ENCODE measurements around the gene ZNF580. TPM values are rescaled to one million over a fixed set of nuclear protein-coding genes. Genes with fewer than 3 reads are reported as not detected.

The ZNF580 gene
- total and polyA plus RNA-seq, 12 donors: 8.0 to 101 (median 46.0) TPM

- intact Hi-C loops (cut with DNase I): no loop called here
- H3K9me3 ChIP-seq (replicated peaks in 1 of 3): no peaks in the 10 kb centered on the region
- H3K4me1 ChIP-seq (replicated peaks in 1 of 2): peaks cover 23 to 36% of the 10 kb centered on the region in 2 donors
- peak overlapping the region; percentile 88 to 99 (median 97) for H3K27ac ChIP-seq
- DNase-seq: peak in 2 of 7 donors; percentile 24 to 26
- no peaks in the 10 kb centered on the region for H3K27me3 ChIP-seq
- WGBS, 4 donors: 3 to 6% (median 3%) methylated on average over 9 of the region's 9 CpGs
- no peak for TF ChIP-seq POLR2A (IDR thresholded peaks at IDR 0.05)
- TF ChIP-seq CTCF (IDR thresholded peaks at IDR 0.05): no peak
- peak overlapping the region; percentile 67 to 100 (median 86) for H3K4me3 ChIP-seq
- H3K36me3 ChIP-seq (replicated peaks in 1 of 2): no peaks in the 10 kb centered on the region
These were observed 5.5 kb upstream of the ZNF580 start for GRCh38 chr19:55635334-55635717.

GRCh38 chr19:55635856-55636440 lies 4.9 kb upstream of the ZNF580 start:
- Histone ChIP-seq H3K27me3 (no peaks in the 10 kb centered on the region), H3K9me3 (replicated peaks in 1 of 3) (no peaks in the 10 kb centered on the region), H3K4me3 (peak overlapping the region in 3 of 4 donors; percentile 67 to 100 (median 82)), H3K4me1 (replicated peaks in 1 of 2) (peaks cover 25 to 40% of the 10 kb centered on the region in 2 donors), H3K36me3 (replicated peaks in 1 of 2) (no peaks in the 10 kb centered on the region), H3K27ac (peak overlapping the region in 4 of 5 donors; percentile 97 to 99 (median 98))
- 47 to 58% (median 51%) methylated on average over 7 of the region's 7 CpGs for WGBS, 4 donors
- TF ChIP-seq CTCF (IDR thresholded peaks at IDR 0.05) (no peak), POLR2A (IDR thresholded peaks at IDR 0.05) (no peak)
- peak in 1 of 7 donors; percentile 8 for DNase-seq
- intact Hi-C loops (cut with DNase I): no loop called here

- Histone ChIP-seq H3K36me3 (replicated peaks in 1 of 2) (no peaks in the 10 kb centered on the region), H3K27ac (peak overlapping the region in 2 of 5 donors; percentile 30 to 97), H3K4me3 (no peak overlapping the region), H3K4me1 (replicated peaks in 1 of 2) (peaks cover 25 to 40% of the 10 kb centered on the region in 2 donors), H3K9me3 (replicated peaks in 1 of 3) (no peaks in the 10 kb centered on the region), H3K27me3 (no peaks in the 10 kb centered on the region)
- intact Hi-C loops (cut with DNase I): no loop called here
- no peak for DNase-seq
- TF ChIP-seq POLR2A (IDR thresholded peaks at IDR 0.05) (no peak), CTCF (IDR thresholded peaks at IDR 0.05) (no peak)
- 76 to 85% (median 79%) methylated on average over 2 to 4 of the region's 4 CpGs for WGBS, 4 donors
These were observed 4.1 kb upstream of the ZNF580 start for GRCh38 chr19:55636723-55637122.

GRCh38 chr19:55637534-55637933 lies 3.3 kb upstream of the ZNF580 start:
- intact Hi-C loops (cut with DNase I): no loop called here
- H3K4me3 ChIP-seq: no peak overlapping the region
- H3K36me3 ChIP-seq (replicated peaks in 1 of 2): no peaks in the 10 kb centered on the region
- WGBS, 4 donors: 72 to 79% (median 75%) methylated on average over 11 of the region's 11 CpGs
- no peaks in the 10 kb centered on the region for H3K9me3 ChIP-seq (replicated peaks in 1 of 3)
- DNase-seq: peak in 1 of 7 donors; percentile 8
- TF ChIP-seq POLR2A (IDR thresholded peaks at IDR 0.05) (no peak), CTCF (IDR thresholded peaks at IDR 0.05) (no peak)
- peaks cover 30 to 48% of the 10 kb centered on the region in 2 donors for H3K4me1 ChIP-seq (replicated peaks in 1 of 2)
- no peak overlapping the region for H3K27ac ChIP-seq
- H3K27me3 ChIP-seq: no peaks in the 10 kb centered on the region
